GM18951 (cell line): ENCODE measurements around the gene PTH2R.
"Not testable (repeated sequence)": the region's sequence is repeated elsewhere in the genome, so short reads cannot be mapped to it uniquely, and the experiment has no call there.

Experiments used
- POLR2A ChIP-seq: IDR thresholded peaks from 4 replicates; pipeline ENCODE4 v1.6.1; 2011; ENCODE audit warnings: mild to moderate bottlenecking; ENCODE audit not compliant: insufficient read length, insufficient read depth; ENCODE audit errors: extremely low read depth
- in situ Hi-C: fragments of 300-500 bp; cut with MboI; formaldehyde crosslinking; loops from one replicate; pipeline ENCODE4 v1.12.0; 2022; ENCODE audit warnings: low sequenced_read_pairs, mixed read lengths, inconsistent platforms; ENCODE audit not compliant: unreplicated experiment

PTH2R gene

DNA sequence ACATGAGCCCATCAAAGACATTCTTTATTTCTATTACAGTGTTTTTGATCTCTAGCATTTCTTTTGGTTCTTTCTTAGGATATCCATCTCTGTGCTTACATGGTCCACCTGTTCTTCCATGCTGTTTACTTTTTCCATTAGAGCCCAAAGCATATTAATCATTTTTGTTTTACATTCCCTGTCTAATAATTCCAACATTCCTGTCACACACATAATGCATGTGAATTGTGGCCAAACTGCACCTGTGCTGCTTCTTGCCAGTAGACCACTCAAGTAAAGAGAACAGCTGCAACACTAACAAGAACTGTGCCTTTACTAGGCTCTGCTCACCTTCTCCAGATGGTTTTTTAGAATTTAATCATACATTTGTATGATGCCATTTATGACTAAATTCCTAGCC lies 103.0 kb downstream of the PTH2R start:
- no peak for TF ChIP-seq POLR2A
- in situ Hi-C loops = no loop called here

DNA sequence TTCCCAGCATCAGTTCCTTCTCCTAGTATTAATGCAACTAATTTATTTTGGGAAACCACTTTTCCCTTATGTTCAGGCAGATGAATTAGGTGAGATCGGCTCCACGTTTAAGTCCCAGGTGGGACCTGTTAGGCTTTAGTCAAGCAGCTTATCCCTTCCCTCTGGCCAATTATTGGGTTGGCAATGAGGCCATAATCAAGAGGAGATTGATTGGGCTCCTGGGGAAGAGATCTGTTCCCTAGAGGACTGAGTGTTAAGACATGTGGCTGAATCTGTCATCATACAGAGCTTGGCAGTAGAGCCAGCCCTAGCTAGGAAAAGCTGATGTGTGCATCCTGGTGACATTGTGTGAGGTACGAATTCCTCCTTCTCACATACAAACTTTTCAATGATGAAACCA lies 104.4 kb downstream of the PTH2R start:
- no peak for TF ChIP-seq POLR2A
- in situ Hi-C loops = no loop called here

DNA sequence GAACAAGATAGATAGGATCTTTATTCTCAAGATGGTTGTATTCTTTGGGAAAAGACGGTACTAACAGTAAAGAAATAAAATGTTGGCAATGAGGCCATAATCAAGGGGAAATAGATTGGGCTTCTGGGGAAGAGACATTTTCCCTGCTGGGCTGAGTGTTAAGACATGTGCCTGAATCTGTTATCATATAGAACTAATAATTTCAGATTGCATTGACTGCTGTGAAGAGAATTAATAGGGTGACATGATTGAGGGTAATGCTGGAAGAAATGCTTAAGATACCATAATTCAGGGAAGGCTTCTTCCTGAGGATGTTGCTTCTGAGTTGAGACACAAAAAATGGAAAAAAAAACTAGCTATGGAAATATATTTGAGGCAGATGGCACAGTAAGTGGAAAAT lies 105.0 kb downstream of the PTH2R start:
- in situ Hi-C loops = no loop called here

DNA sequence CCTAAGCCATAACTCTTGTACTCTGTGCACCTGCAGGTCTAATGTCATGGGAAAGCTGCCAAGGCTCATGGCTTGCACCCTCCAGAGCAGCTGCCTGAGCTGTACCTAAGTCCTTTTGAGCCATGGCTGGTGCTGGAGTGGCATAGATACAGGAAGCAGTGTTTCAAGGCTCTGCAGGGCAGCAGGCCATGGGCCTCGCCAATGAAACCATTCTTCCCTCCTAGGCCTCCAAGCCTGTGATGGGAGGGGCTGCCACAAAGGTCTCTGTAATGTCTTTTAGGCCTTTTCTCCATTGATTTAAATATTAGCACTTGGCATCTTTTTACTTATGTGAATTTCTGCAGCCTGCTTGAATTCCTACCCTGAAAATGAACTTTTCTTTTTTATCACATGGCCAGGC lies 108.5 kb downstream of the PTH2R start:
- no peak for TF ChIP-seq POLR2A
- in situ Hi-C loops = no loop called here

More for the DNA sequence above, 105.0 kb downstream of the PTH2R start:
- TF ChIP-seq POLR2A = no peak

DNA sequence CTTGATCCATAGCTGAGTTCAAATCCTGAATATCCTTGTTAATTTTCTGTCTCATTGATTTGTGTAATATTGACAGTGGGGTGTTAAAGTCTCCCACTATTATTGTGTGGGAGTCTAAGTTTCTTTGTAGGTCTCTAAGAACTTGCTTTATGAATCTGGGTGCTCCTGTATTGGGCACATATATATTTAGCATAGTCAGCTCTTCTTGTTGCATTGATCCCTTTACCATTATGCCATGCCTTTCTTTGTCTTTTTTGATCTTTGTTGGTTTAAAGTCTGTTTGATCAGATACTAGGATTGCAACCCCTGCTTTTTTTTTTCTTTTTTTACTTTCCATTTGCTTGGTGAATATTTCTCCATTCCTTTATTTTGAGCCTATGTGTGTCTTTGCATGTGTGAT lies 116.5 kb downstream of the PTH2R start:
- in situ Hi-C loops = not testable (repeated sequence)

DNA sequence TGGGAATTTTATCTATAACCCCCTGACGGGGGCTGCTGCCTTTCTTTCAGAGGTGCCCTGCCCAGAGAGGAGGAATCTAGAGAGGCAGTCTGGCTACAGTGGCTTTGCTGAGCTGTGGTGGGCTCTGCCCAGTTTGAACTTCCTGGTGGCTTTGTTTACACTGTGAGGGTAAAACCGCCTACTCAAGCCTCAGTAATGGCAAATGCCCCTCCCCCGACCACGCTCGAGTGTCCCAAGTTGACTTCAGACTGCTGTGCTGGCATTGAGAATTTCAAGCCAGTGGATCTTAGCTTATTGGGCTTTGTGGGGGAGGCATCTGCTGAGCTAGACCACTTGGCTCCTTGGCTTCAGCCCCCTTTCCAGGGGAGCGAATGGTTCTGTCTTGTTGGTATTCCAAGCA lies 118.6 kb downstream of the PTH2R start:
- in situ Hi-C loops = not testable (repeated sequence)

DNA sequence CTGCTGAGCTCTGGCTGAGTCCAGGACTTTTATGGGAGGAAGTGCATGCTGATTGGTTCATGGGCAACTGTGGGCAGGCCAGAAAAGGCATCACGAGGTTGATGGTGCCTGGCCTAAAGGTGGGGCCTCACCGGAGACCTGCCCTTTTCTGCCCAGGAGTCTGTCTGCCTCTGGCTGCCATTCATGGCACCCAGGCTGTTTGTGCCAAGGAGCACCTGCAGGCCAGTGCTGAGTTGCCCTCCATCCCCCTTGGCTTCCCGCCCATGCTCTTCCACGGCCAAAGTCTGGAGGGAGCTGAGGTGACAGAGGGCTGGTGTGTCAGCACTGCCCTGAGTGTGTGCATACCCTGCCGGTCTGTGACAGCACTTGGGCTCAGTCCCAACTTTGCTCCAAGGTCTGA lies 123.2 kb downstream of the PTH2R start:
- in situ Hi-C loops = no loop called here

DNA sequence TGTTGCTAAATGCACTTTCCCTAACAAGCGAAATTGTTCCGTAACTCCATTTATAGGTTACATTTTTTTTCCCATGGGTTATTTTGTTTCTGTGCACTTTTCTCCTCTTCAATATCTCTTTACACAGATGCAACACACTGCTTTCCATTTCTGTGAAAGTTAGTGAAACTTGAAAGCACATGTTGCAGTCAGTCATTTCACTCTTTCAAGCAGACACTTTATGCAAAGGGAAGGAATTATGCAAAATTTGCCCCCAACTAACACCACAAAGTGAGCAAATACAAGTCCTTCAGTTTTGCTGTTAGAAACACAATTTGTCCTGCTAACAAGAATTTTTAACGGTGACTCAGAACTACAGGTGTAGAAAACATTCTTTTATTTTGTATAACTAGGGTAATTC lies 124.8 kb downstream of the PTH2R start:
- no peak for TF ChIP-seq POLR2A
- in situ Hi-C loops = no loop called here

More for the DNA sequence above, 123.2 kb downstream of the PTH2R start:
- no peak for TF ChIP-seq POLR2A

DNA sequence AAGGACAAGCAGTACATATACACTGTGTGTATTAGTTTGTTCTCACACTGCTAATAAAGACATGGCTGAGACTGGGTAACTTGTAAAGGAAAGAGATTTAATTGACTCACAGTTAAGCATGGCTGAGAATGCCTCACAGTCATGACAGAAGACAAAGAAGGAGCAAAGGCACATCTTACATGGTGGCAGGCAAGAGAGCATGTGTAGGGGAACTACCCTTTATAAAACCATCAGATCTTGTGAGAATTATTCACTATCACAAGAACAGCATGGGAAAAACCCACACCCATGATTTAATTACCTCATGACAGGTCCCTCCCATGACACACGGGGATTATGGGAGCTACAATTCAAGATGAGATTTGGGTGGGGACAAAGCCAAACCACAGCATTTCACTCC lies 129.0 kb downstream of the PTH2R start:
- in situ Hi-C loops = not testable (repeated sequence)

DNA sequence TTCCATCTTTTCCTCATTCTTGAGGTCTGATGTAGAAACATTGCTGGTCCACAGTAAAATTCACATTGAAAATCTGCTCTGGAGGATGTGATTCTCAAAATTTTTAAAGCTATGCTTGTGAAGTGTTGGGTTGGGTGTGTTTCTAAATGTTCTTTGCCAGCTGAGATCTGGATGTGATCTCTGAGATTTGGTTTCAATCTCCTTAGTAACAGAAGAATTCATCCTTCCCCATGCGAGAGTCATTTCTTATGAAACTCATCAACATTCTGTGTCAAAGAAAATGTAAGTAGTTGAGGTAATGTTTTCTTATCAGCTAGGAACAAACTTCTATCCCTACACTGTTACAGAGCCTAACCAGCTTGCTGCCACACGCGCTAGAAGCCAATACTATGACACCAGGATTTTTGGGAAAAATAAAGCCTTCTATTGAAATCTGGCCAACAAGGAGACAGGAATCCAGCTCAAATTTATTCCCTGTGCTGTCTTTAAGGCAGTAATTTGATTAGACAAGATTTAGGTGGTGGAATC lies 134.9 kb downstream of the PTH2R start:
- TF ChIP-seq POLR2A = no peak
- in situ Hi-C loops = no loop called here

DNA sequence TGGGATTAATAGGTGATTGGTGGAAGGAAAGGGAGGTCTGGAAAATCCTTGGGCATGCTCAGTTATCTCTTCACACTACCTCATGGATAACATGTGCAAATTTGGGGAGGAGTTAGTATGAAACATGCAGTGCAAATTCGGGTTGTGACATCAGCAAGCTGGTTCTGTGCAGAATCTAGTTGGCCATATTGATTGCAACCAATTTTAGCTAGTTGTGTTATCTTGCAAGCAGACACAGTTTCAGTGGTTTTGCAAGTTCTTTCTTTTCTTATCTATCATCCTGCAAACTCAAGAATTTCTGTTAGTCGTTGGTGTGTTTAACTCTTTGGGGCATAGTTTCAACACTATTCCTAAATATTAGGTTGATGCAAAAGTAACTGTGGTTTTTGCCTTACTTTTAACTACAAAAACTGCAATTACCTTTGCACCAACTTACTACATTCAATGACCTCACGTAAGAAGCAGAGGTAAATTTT lies 135.4 kb downstream of the PTH2R start:
- in situ Hi-C loops = no loop called here
- no peak for TF ChIP-seq POLR2A

DNA sequence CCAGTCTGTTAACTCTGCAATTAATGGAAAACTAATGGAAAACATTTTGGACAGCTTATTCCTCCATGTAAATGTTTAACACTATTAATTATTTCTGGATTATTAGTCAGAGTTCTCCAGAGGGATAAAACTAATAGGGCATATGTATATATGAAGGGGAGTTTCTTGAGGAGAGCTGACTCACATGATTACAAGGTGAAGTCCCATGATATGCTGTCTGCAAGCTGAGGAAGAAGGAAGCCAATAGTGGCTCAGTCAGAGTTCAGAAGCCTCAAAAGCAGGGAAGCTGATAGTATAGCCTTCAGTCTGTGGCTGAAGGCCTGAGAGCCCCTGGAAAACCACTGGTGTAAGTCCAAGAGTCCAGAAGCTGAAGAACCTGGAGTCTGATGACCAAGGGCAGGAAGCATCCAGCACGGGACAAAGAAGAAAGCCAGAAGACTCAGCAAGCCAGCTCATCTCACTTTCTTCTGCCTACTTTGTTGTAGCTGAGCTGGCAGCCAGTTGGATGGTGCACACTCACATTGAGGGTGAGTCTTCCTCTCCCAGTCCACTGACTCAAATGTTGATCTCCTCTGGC lies 136.0 kb downstream of the PTH2R start:
- no peak for TF ChIP-seq POLR2A
- in situ Hi-C loops = no loop called here
